ENCODE data around the gene PTPRR. TPM values are rescaled to one million over a fixed set of nuclear protein-coding genes. Genes with fewer than 3 reads are reported as not detected.

Gene PTPRR
- total RNA-seq, 4 donors from 2014 or later: 0.57 to 2.1 (median 0.84) TPM

DNA sequence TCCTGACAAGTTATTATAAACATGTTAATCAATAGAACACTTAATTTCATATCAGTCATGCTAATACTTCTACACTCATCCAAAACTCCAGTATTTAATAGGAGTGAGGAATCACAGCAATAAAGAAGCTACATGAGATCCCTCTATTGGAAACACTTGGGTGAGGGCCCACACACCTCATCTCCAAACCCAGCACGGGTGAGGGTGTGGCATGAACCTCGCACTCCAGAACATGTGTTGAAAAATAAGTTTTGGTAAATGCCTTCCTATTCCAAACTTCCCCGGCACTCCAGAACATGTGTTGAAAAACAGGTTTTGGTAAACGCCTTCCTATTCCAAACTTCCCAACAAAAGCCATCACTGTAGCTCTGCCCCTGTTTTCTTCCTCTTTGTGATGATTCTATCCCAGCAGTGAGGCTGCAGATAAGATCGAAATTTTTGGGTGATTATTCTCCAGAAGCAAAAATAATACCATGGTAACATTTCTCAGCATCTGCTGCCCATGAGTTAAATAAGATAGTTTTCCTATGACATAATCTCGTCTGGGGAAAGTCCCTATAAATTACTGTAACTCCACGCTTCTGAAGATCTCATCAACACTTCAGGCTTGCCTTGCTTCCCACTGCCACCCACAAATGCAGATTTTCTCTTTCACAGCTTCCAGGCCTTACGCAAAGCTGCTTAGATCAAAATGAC, 258.9 kb downstream of the PTPRR start:
- Histone ChIP-seq H3K27me3 (no peaks in the 10 kb centered on the region), H3K9me3 (no peaks in the 10 kb centered on the region), H3K36me3 (no peaks in the 10 kb centered on the region), H3K4me3 (no peak overlapping the region), H3K4me1 (peaks cover 0 to 13% (median 5%) of the 10 kb centered on the region in 4 donors), H3K27ac (replicated peaks in 1 of 4) (no peak overlapping the region)
- DNase-seq (ENCODE audit: extremely low spot score): no peak
- WGBS: 57% methylated on average over 8 of the region's 8 CpGs
- TF ChIP-seq POLR2A (IDR thresholded peaks at IDR 0.05; ENCODE audit: low read depth): no peak
- no peak for TF ChIP-seq POLR2AphosphoS5 (IDR thresholded peaks at IDR 0.05)
- TF ChIP-seq EP300 (IDR thresholded peaks at IDR 0.05): no peak
- TF ChIP-seq CTCF (IDR thresholded peaks at IDR 0.05): no peak
- intact Hi-C loops (cut with DNase I): no loop called here

DNA sequence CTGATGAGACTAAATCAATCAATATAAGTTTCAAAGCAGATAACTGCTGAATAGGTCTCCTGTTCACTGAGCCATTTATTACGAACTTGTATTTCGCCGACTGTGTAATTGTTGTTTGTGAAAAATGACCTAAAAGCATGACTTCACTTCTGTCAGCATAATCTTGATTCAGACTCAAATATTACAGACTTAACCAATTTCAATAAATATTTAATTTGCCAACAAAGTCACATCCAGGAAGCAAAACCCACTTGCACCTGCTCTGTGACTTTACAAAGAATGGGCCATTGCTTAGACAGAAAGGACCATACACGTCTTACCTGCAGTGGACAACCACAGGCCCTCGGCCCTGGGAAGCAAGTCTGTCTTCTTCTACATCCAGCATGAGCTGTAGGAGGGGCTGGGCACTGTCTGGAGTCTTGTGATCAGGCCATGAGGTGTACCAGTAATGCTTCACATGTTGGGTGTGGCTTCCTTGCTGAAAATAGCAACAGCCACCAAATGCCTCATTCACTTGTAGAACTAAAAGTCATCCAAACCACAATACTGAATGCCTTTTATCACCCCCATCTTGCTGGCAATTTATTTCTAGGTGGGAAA, 259.8 kb downstream of the PTPRR start:
- no peak for DNase-seq (ENCODE audit: extremely low spot score)
- Histone ChIP-seq H3K4me3 (no peak overlapping the region), H3K27ac (replicated peaks in 1 of 4) (no peak overlapping the region), H3K4me1 (peaks cover 0 to 13% (median 5%) of the 10 kb centered on the region in 4 donors), H3K9me3 (no peaks in the 10 kb centered on the region), H3K36me3 (no peaks in the 10 kb centered on the region), H3K27me3 (no peaks in the 10 kb centered on the region)
- TF ChIP-seq CTCF (IDR thresholded peaks at IDR 0.05): no peak
- no peak for TF ChIP-seq POLR2A (IDR thresholded peaks at IDR 0.05; ENCODE audit: low read depth)
- no peak for TF ChIP-seq EP300 (IDR thresholded peaks at IDR 0.05)
- peak; percentile 46 to 75 for TF ChIP-seq POLR2AphosphoS5 (IDR thresholded peaks at IDR 0.05)
- 84% methylated on average over 5 of the region's 5 CpGs for WGBS
- intact Hi-C loops (cut with DNase I): no loop called here

GRCh38 chr12:70660002-70660604, 260.4 kb downstream of the PTPRR start:
- intact Hi-C loops (cut with DNase I): no loop called here

GRCh38 chr12:70659077-70659606, 261.4 kb downstream of the PTPRR start:
- Histone ChIP-seq H3K4me3 (no peak overlapping the region), H3K27me3 (no peaks in the 10 kb centered on the region), H3K27ac (replicated peaks in 1 of 4) (no peak overlapping the region), H3K36me3 (no peaks in the 10 kb centered on the region), H3K9me3 (no peaks in the 10 kb centered on the region), H3K4me1 (peaks cover 0 to 13% (median 0%) of the 10 kb centered on the region in 4 donors)
- no peak for TF ChIP-seq POLR2AphosphoS5 (IDR thresholded peaks at IDR 0.05)
- TF ChIP-seq CTCF (IDR thresholded peaks at IDR 0.05): no peak
- TF ChIP-seq POLR2A (IDR thresholded peaks at IDR 0.05; ENCODE audit: low read depth): no peak
- no peak for TF ChIP-seq EP300 (IDR thresholded peaks at IDR 0.05)
- whole genome bisulfite sequencing: 97% methylated on average over 6 of the region's 6 CpGs
- intact Hi-C loops (cut with DNase I): no loop called here
- DNase-seq (ENCODE audit: extremely low spot score): no peak

More at GRCh38 chr12:70660002-70660604, 260.4 kb downstream of the PTPRR start:
- Histone ChIP-seq H3K27ac (replicated peaks in 1 of 4) (no peak overlapping the region), H3K9me3 (no peaks in the 10 kb centered on the region), H3K27me3 (no peaks in the 10 kb centered on the region), H3K4me1 (peaks cover 0 to 13% (median 5%) of the 10 kb centered on the region in 4 donors), H3K4me3 (no peak overlapping the region), H3K36me3 (no peaks in the 10 kb centered on the region)
- WGBS: 95% methylated on average over 5 of the region's 5 CpGs
- TF ChIP-seq EP300 (IDR thresholded peaks at IDR 0.05) (no peak), POLR2AphosphoS5 (IDR thresholded peaks at IDR 0.05) (no peak), CTCF (IDR thresholded peaks at IDR 0.05) (no peak), POLR2A (IDR thresholded peaks at IDR 0.05; ENCODE audit: low read depth) (no peak)
- no peak for DNase-seq (ENCODE audit: extremely low spot score)

Measured in esophagus muscularis mucosa (tissue), 4 donors.